Inflammatory macrophage (primary cell): ENCODE data around the gene SCFD2.
"Not testable (repeated sequence)": the region's sequence is repeated elsewhere in the genome, so short reads cannot be mapped to it uniquely, and the experiment has no call there.

Experiments used
- DNase-seq, 2 donors: peaks; one replicate each; pipeline ENCODE4 v3.0.0-alpha.2; 2020 to 2022

SCFD2 gene

GRCh38 chr4:53043055-53043454 is 322.8 kb downstream of the SCFD2 start:
- DNase-seq: no peak

- DNase-seq: no peak
Observed at GRCh38 chr4:53040851-53041250, 325.0 kb downstream of the SCFD2 start.

- no peak for DNase-seq
Observed at GRCh38 chr4:53040459-53040815, 325.4 kb downstream of the SCFD2 start.

GRCh38 chr4:53039741-53040458 is 326.0 kb downstream of the SCFD2 start:
- peak; percentile 12 to 35 for DNase-seq

GRCh38 chr4:53037892-53038291 is 328.0 kb downstream of the SCFD2 start:
- no peak for DNase-seq

DNA sequence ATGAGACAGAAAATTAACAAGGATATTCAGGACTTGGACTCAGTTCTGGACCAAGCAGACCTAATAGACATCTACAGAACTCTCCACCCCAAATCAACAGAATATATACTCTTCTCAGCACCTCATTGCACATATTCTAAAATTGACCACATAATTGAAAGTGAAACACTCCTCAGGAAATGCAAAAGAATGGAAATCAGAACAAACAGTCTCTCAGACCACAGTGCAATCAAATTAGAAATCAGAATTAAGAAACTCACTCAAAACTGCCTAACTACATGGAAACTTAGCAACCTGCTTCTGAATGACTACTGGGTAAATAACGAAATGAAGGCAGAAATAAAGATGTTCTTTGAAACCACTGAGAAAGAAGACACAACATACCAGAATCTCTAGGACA is 333.0 kb downstream of the SCFD2 start:
- not testable (repeated sequence) for DNase-seq

- DNase-seq: no peak
Observed at GRCh38 chr4:53026233-53026632, 339.6 kb downstream of the SCFD2 start.

- no peak for DNase-seq
Observed at GRCh38 chr4:53023677-53024299, 342.1 kb downstream of the SCFD2 start.

- DNase-seq: no peak
Observed at GRCh38 chr4:53022513-53023100, 343.3 kb downstream of the SCFD2 start.

- DNase-seq: no peak
Observed at GRCh38 chr4:53021754-53022512, 343.9 kb downstream of the SCFD2 start.

DNA sequence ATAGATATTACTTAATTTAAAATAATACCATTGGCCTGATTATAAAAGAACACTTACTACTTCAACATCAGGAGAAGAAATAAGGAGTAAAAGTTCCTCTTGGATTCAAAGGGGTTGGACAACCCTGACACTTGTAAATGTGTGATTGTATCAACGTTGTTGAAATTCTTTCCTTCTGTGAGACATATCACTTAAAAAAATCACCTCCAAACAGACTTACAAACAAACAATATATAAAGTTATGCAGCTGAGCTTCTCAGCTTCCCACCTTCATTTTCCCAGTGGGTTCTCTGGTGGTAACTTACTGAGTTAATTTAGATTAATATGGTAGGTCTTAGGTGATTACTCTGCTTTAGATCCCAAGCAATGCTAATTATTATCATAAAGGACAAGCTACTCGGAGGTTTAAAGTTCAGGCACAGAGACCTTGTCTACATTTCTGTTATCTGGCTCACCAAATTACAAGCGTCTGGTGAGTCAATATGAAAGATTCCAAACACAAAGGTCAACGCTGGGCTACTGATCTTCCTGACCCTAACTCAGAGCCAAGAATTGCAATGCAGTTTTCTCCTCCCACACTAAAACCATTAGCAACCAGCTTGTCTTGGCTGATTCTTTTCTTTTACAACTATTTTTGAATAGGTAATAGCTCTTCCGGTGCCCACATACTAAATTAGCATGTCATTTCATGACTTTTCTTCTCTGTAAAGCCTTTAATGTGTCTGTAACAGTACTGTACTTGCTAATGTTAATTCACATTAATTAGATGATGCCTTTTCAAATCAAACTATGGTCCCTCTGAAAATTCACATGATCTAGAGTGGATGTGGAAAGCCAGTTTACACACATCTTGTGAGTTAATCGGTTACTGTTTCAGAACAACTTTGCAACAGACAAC is 346.1 kb downstream of the SCFD2 start:
- no peak for DNase-seq

GRCh38 chr4:53018471-53018870 is 347.4 kb downstream of the SCFD2 start:
- DNase-seq: no peak

GRCh38 chr4:53016099-53016820 is 349.6 kb downstream of the SCFD2 start:
- no peak for DNase-seq

- DNase-seq: no peak
Observed at GRCh38 chr4:53015681-53016080, 350.2 kb downstream of the SCFD2 start.

GRCh38 chr4:53014881-53015280 is 351.0 kb downstream of the SCFD2 start:
- no peak for DNase-seq

DNA sequence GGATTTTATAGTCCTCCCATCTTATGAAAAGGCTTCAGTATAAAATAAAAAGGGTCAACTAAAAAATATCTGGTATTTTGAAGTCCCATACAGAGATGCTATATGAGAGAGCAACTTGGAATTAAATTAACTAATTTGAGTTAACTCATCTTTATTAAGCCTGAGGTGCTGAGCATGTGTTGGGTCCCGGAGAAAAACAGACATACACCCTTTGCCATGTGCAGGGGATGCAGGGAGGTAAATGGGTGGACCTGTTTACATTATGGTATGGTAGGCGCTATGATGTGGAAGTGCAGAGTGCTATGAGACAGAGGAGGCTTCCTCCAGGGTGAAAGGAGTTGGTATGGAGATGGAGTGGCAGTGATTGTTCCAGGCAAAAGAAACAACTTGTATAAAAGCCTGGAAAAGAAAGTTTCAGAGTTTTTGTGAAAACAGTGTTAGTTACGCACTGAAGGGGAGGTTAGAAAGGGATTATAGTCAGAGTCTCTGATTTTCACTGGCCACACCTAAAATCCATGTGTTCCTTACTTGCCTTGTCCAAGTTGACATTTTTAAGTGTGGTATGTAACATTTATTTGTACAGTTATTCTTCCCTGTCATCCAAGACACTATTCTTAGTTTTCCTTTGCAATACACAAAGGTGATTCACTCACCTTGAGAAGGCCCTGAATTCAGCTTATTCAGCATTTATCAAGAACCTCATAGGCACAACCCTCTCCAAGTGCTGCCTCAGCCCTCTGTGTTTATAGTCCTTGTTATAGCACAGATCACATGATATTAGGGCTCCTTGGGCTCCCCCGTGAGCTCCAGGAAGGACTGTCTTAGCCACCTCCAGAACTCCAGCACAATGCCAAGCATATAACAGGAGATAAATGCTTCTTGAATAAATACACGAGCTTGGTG is 351.7 kb downstream of the SCFD2 start:
- DNase-seq: no peak

GRCh38 chr4:53012738-53013137 is 353.1 kb downstream of the SCFD2 start:
- no peak for DNase-seq

- DNase-seq: no peak
Observed at GRCh38 chr4:53011259-53011905, 354.5 kb downstream of the SCFD2 start.

GRCh38 chr4:53010318-53010717 is 355.5 kb downstream of the SCFD2 start:
- DNase-seq: no peak

DNA sequence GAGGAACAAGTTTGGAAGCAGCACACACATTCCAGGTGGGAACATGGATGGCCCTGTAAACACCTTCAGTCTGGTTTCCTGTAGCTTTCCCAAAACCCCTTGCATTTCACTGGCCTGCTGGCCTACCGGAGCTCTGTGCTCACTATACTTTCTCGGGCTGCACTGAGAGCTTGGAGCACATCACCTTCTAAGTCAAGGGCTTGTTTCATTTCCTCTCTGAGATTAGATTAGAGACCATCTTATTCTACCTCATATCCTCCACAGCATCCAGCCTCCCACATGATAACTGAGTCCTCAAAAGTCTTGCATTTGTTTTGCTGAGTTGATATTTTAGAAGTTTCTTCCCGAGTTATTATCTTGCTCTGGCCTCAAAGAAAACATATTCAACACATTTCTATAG is 356.0 kb downstream of the SCFD2 start:
- no peak for DNase-seq
